ENCODE results near the gene RASSF1. TPM values are rescaled to one million over a fixed set of nuclear protein-coding genes. Genes with fewer than 3 reads are reported as not detected.

Gene RASSF1
- total RNA-seq, 1 experiment from 2014 or later, result 15.8 TPM

DNA sequence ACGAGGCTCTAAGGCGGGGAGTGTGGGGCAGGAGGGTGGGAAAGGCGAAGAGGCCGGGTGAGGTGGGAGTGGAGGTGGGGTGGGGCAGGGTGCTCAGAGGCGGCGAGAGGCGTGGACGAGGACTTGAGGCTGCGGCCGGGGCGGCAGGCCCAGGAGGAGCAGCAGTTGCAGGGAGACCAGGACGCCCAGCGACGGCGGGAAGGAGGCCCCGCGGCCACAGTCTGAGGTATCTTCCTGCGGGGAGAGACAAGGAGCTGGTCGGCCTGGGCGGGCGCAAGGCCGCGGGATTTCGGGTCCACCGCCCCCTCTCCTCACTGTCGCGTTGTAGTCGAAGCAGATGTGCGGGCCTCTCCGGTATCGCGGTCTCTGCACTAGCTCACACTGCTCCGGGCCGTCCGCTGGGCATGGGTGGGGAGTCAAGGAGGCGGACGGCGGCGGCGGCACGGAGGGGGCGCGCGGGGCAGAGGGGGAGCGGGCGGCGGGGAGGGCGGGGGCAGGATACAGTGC is 24.0 kb upstream of the RASSF1 start:
- H3K23ac ChIP-seq (ENCODE audit: insufficient read length, low read depth, low read length), result no peak overlapping the region
- no peak overlapping the region for H4K8ac ChIP-seq (replicated peaks; ENCODE audit: insufficient read length, low read depth, low read length)
- H2AK5ac ChIP-seq (ENCODE audit: insufficient read length, low read length), result no peak overlapping the region
- H3K4ac ChIP-seq (ENCODE audit: low read depth, low read length), result no peak overlapping the region
- no peak overlapping the region for H4K5ac ChIP-seq (ENCODE audit: insufficient read length, low read depth, low read length)
- TF ChIP-seq, protein P1, sequence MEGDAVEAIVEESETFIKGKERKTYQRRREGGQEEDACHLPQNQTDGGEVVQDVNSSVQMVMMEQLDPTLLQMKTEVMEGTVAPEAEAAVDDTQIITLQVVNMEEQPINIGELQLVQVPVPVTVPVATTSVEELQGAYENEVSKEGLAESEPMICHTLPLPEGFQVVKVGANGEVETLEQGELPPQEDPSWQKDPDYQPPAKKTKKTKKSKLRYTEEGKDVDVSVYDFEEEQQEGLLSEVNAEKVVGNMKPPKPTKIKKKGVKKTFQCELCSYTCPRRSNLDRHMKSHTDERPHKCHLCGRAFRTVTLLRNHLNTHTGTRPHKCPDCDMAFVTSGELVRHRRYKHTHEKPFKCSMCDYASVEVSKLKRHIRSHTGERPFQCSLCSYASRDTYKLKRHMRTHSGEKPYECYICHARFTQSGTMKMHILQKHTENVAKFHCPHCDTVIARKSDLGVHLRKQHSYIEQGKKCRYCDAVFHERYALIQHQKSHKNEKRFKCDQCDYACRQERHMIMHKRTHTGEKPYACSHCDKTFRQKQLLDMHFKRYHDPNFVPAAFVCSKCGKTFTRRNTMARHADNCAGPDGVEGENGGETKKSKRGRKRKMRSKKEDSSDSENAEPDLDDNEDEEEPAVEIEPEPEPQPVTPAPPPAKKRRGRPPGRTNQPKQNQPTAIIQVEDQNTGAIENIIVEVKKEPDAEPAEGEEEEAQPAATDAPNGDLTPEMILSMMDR (conservative IDR thresholded peaks at IDR 0.05), result no peak
- H4K91ac ChIP-seq (ENCODE audit: insufficient read length, low read depth, low read length), result no peak overlapping the region
- DNase-seq, result no peak
- H3K18ac ChIP-seq (ENCODE audit: insufficient read length, low read depth, low read length), result no peak overlapping the region
- WGBS (ENCODE audit: extremely low coverage, insufficient read length, low lambda C conversion rate), result no CpG with 5 or more reads among the region's 48 CpGs
- no peak overlapping the region for H3T11ph ChIP-seq (ENCODE audit: low read length)
- no peaks in the 10 kb centered on the region for H3K79me1 ChIP-seq (ENCODE audit: insufficient read depth, low read depth, low read length, poor library complexity, severe bottlenecking)
- H3K27ac ChIP-seq (ENCODE audit: insufficient read length, low read depth, low read length), result no peak overlapping the region
- Mint-ChIP-seq H3K4me3 (peak overlapping the region; percentile 68 to 85), H3K9me3 (no peaks in the 10 kb centered on the region; a peak in 1 of 5 replicates), H3K36me3 (ENCODE audit: insufficient read depth in 1 of 3, low read depth in 3 of 3) (no peaks in the 10 kb centered on the region), H3K27me3 (ENCODE audit: low read depth) (peaks cover 17% of the 10 kb centered on the region), H3K27ac (no peak overlapping the region), H3K4me1 (peaks cover 12 to 17% of the 10 kb centered on the region in 2 experiments)
- no peaks in the 10 kb centered on the region for H3K27me3 ChIP-seq (ENCODE audit: insufficient read depth, low read length)
- H3K79me2 ChIP-seq (ENCODE audit: insufficient read depth, low read length), result no peaks in the 10 kb centered on the region
- H3K4me1 ChIP-seq (ENCODE audit: insufficient read depth, low read length), result no peaks in the 10 kb centered on the region
- H3K9me3 ChIP-seq (ENCODE audit: control insufficient read depth, low read depth, low read length), result no peaks in the 10 kb centered on the region
- H2BK120ac ChIP-seq (ENCODE audit: low read depth, low read length, poor library complexity, severe bottlenecking), result no peak overlapping the region
- H4K20me1 ChIP-seq (ENCODE audit: control insufficient read depth, insufficient read depth, insufficient read length), result no peaks in the 10 kb centered on the region
- H3K56ac ChIP-seq (ENCODE audit: insufficient read length, low read depth, low read length), result no peak overlapping the region
- H2BK12ac ChIP-seq (ENCODE audit: insufficient read length, low read depth, low read length), result no peak overlapping the region
- H2BK20ac ChIP-seq (ENCODE audit: low read depth, low read length, poor library complexity, severe bottlenecking), result no peak overlapping the region
- H2BK5ac ChIP-seq (ENCODE audit: insufficient read length, low read length), result no peak overlapping the region
- peak overlapping the region; percentile 12 for H3K9ac ChIP-seq (ENCODE audit: extremely low read depth, insufficient read length, low read length)
- H3K14ac ChIP-seq (ENCODE audit: insufficient read depth, low read length), result no peak overlapping the region
- H2AFZ ChIP-seq (ENCODE audit: low read length), result no peak overlapping the region
- peak overlapping the region; percentile 63 for H3K4me2 ChIP-seq (ENCODE audit: insufficient read depth, insufficient read length, low read length)
- no peak overlapping the region for H2BK15ac ChIP-seq (ENCODE audit: low read depth, low read length)
- H3K23me2 ChIP-seq (ENCODE audit: insufficient read length, low read depth, low read length, poor library complexity, severe bottlenecking), result peaks cover 10% of the 10 kb centered on the region
